ENCODE measurements around the gene ZNF317. TPM values are rescaled to one million over a fixed set of nuclear protein-coding genes. Genes with fewer than 3 reads are reported as not detected.

The ZNF317 gene
- total and polyA plus RNA-seq, 2 experiments from 2014 or later, result 10.5 to 16.0 TPM

DNA sequence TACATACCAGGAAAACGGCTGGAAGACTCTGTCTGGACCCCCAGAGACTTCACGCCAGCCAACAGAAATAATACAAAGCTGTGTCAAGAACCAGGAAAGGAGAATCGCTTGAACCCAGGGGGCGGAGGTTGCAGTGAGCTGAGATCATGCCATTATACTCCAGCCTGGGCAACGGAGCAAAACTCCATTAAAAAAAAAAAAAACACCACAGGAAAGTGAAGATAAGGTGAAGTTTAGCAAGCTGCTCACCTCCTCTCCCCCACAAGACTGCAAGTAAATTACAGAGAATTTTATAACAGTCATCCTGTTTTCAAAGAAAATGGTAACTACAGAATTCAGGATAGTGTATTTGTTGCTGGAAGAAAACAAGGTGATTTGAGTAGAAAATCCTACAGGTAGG, 23.6 kb upstream of the ZNF317 start:
- no peaks in the 10 kb centered on the region for H3K27me3 ChIP-seq (replicated peaks; ENCODE audit: insufficient read depth)
- H2AFZ ChIP-seq, result no peak overlapping the region
- no peaks in the 10 kb centered on the region for H3K9me2 ChIP-seq (ENCODE audit: insufficient read depth)
- in situ Hi-C loops (cut with MboI), result no loop called here
- H3K4me3 ChIP-seq, result no peak overlapping the region
- H4K20me1 ChIP-seq (ENCODE audit: insufficient read depth), result no peaks in the 10 kb centered on the region
- DNase-seq, result no peak
- no peaks in the 10 kb centered on the region for H3K4me1 ChIP-seq (ENCODE audit: insufficient read depth)
- no peaks in the 10 kb centered on the region for H3K9me3 ChIP-seq (ENCODE audit: low read depth)
- 26 to 31% methylated on average over 5 of the region's 5 CpGs for WGBS, 2 experiments (ENCODE audit: low coverage in 1 of 2, low lambda C conversion rate in 2 of 2, missing lambda C conversion rate in 2 of 2)
- no peaks in the 10 kb centered on the region for H3F3A ChIP-seq (ENCODE audit: insufficient read depth)
- no peaks in the 10 kb centered on the region for H3K36me3 ChIP-seq (ENCODE audit: low read depth)
- no peak overlapping the region for H3K4me2 ChIP-seq (ENCODE audit: unreplicated experiment)
- TF ChIP-seq EZH2 (IDR thresholded peaks at IDR 0.05; ENCODE audit: insufficient read depth, poor library complexity, severe bottlenecking) (no peak), EZH2phosphoT487 (IDR thresholded peaks at IDR 0.05; ENCODE audit: insufficient read depth, low read depth) (no peak)
- H3K79me2 ChIP-seq (ENCODE audit: insufficient read depth), result no peaks in the 10 kb centered on the region
- no peak overlapping the region for H3K27ac ChIP-seq
- H3K9ac ChIP-seq, result no peak overlapping the region

DNA sequence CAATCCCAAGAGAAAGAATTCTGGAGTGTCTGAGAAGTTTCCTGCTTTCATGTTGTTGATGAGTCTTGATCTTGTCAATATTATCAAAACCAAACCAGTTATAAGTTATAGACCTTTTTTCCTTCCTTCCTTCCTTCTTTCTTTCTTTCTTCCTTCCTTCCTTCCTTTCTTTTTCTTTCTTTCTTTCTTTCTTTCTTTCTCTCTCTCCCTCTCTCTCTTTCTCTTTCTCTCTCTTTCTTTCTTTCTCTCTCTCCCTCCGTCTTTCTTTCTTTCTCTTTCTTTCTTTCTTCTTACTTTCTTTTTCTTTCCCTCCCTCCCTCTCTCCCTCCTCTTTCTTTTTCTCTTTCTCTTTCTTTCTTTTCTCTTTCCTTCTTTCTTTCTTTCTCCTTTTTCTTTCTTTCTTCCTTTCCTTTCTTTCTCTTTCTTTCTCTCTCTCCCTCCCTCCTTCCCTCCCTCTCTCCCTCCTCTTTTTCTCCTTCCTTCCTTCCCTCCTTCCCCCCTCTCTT, 13.2 kb upstream of the ZNF317 start, which contains the start of gene OR7G3:
Gene OR7G3 (minus strand): TSS at position 51 of the 506 bp plus-strand sequence. CDS start 0 bp downstream, at position 51.
- in situ Hi-C loops (cut with MboI), result no loop called here
- 10% methylated on average over 1 of the region's 1 CpG; no CpG with 5 or more reads in 1 of the 2 experiments for whole genome bisulfite sequencing, 2 experiments (ENCODE audit: low coverage in 1 of 2, low lambda C conversion rate in 2 of 2, missing lambda C conversion rate in 2 of 2)

DNA sequence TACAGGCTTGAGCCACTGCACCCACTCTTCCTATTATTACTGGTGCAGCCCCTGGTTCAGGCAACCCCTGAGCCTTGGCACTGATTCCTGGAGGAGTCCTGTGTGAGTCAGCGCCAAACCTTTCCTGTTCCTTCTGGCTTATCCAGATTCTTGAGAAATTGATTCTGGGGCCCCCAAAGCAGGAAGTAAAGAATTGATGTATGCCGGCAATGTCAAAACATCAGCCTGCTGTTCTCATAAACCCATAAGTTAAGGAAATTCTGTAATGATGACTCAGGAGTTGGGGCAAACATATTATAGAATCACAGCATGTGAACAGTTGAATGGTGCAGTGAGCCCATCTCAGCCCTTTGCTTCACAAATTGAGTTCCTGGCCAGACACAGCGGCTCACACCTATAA, 12.0 kb upstream of the ZNF317 start:
- peak; percentile 5 for DNase-seq
- Histone ChIP-seq H3K4me2 (ENCODE audit: unreplicated experiment) (no peak overlapping the region), H3F3A (ENCODE audit: insufficient read depth) (no peaks in the 10 kb centered on the region), H4K20me1 (ENCODE audit: insufficient read depth) (no peaks in the 10 kb centered on the region), H2AFZ (no peak overlapping the region), H3K4me1 (ENCODE audit: insufficient read depth) (no peaks in the 10 kb centered on the region), H3K9me2 (ENCODE audit: insufficient read depth) (no peaks in the 10 kb centered on the region), H3K27me3 (replicated peaks; ENCODE audit: insufficient read depth) (no peaks in the 10 kb centered on the region), H3K9me3 (ENCODE audit: low read depth) (no peaks in the 10 kb centered on the region), H3K79me2 (ENCODE audit: insufficient read depth) (no peaks in the 10 kb centered on the region), H3K27ac (no peak overlapping the region), H3K9ac (no peak overlapping the region), H3K4me3 (no peak overlapping the region), H3K36me3 (ENCODE audit: low read depth) (no peaks in the 10 kb centered on the region)
- in situ Hi-C loops (cut with MboI), result no loop called here
- WGBS, 2 experiments (ENCODE audit: low coverage in 1 of 2, low lambda C conversion rate in 2 of 2, missing lambda C conversion rate in 2 of 2), result 35 to 43% methylated on average over 3 of the region's 3 CpGs
- TF ChIP-seq EZH2phosphoT487 (IDR thresholded peaks at IDR 0.05; ENCODE audit: insufficient read depth, low read depth) (no peak), EZH2 (IDR thresholded peaks at IDR 0.05; ENCODE audit: insufficient read depth, poor library complexity, severe bottlenecking) (no peak)

More for the DNA sequence above, 13.2 kb upstream of the ZNF317 start, which contains the start of gene OR7G3:
- Histone ChIP-seq H4K20me1 (ENCODE audit: insufficient read depth) (no peaks in the 10 kb centered on the region), H3K36me3 (ENCODE audit: low read depth) (no peaks in the 10 kb centered on the region), H3F3A (ENCODE audit: insufficient read depth) (no peaks in the 10 kb centered on the region), H3K9ac (no peak within 1 kb of the TSS), H3K4me2 (ENCODE audit: unreplicated experiment) (no peak within 1 kb of the TSS), H2AFZ (no peak within 1 kb of the TSS), H3K4me1 (ENCODE audit: insufficient read depth) (no peaks in the 10 kb centered on the region), H3K79me2 (ENCODE audit: insufficient read depth) (no peaks in the 10 kb centered on the region), H3K27me3 (replicated peaks; ENCODE audit: insufficient read depth) (no peaks in the 10 kb centered on the region), H3K9me3 (ENCODE audit: low read depth) (no peaks in the 10 kb centered on the region), H3K27ac (no peak within 1 kb of the TSS), H3K9me2 (ENCODE audit: insufficient read depth) (no peaks in the 10 kb centered on the region), H3K4me3 (no peak within 1 kb of the TSS)
- no peak for DNase-seq
- TF ChIP-seq EZH2phosphoT487 (IDR thresholded peaks at IDR 0.05; ENCODE audit: insufficient read depth, low read depth) (no peak), EZH2 (IDR thresholded peaks at IDR 0.05; ENCODE audit: insufficient read depth, poor library complexity, severe bottlenecking) (no peak)

DNA sequence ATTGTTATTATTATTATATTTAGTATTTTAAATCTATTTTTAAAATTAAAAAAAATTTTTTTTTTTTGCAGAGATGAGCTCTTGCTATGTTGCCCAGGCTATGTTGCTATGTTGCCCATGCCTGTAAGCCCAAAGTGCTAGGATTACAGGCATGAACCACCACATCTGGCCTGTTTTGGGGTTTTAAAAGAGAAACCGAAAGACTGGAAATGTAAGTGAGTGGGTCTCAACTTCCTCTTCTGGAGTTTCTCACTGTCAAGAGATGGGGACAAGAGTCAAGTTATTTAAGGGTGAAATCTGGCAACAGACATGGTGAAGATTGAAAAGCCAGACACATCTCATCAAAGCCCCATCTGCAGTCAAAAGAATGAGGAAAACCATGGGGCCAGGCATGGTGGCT, 9.2 kb upstream of the ZNF317 start:
- no peaks in the 10 kb centered on the region for H3K79me2 ChIP-seq (ENCODE audit: insufficient read depth)
- no peaks in the 10 kb centered on the region for H3K36me3 ChIP-seq (ENCODE audit: low read depth)
- H3K4me3 ChIP-seq, result no peak overlapping the region
- H3K4me1 ChIP-seq (ENCODE audit: insufficient read depth), result no peaks in the 10 kb centered on the region
- no peak for DNase-seq
- H3K27me3 ChIP-seq (replicated peaks; ENCODE audit: insufficient read depth), result no peaks in the 10 kb centered on the region
- no peaks in the 10 kb centered on the region for H3K9me2 ChIP-seq (ENCODE audit: insufficient read depth)
- H3K27ac ChIP-seq, result no peak overlapping the region
- no peak overlapping the region for H3K4me2 ChIP-seq (ENCODE audit: unreplicated experiment)
- no peaks in the 10 kb centered on the region for H4K20me1 ChIP-seq (ENCODE audit: insufficient read depth)
- no peaks in the 10 kb centered on the region for H3F3A ChIP-seq (ENCODE audit: insufficient read depth)
- 19 to 51% methylated on average over 1 of the region's 1 CpG for WGBS, 2 experiments (ENCODE audit: low coverage in 1 of 2, low lambda C conversion rate in 2 of 2, missing lambda C conversion rate in 2 of 2)
- no peaks in the 10 kb centered on the region for H3K9me3 ChIP-seq (ENCODE audit: low read depth)
- no peak overlapping the region for H3K9ac ChIP-seq
- TF ChIP-seq EZH2 (IDR thresholded peaks at IDR 0.05; ENCODE audit: insufficient read depth, poor library complexity, severe bottlenecking), result no peak
- TF ChIP-seq EZH2phosphoT487 (IDR thresholded peaks at IDR 0.05; ENCODE audit: insufficient read depth, low read depth), result no peak
- no peak overlapping the region for H2AFZ ChIP-seq
- in situ Hi-C loops (cut with MboI), result loop anchor here (10.0 kb wide), 1 partner anchor 654 kb away; no protein-coding TSS in a partner anchor
